Activated naive CD4-positive, alpha-beta T cell treated with anti-CD3 and anti-CD28 coated beads, Interleukin-2, amount 50 U/mL, for 72 hours (primary cell): ENCODE measurements around the gene ST6GALNAC6. TPM values are rescaled to one million over a fixed set of nuclear protein-coding genes. Genes with fewer than 3 reads are reported as not detected.
"Not testable (repeated sequence)": the region's sequence is repeated elsewhere in the genome, so short reads cannot be mapped to it uniquely, and the experiment has no call there.

Source experiments
- ATAC-seq, 2 donors: fragments of 150-1000 bp; cut with Tn5 transposase; 2 replicates each; pipeline ENCODE4 v1.10.0; 2021; ENCODE audit warnings: mild to moderate bottlenecking in 2 of 2, moderate library complexity in 2 of 2
- DNase-seq, 2 donors: peaks; one replicate each; pipeline ENCODE4 v3.0.0; 2021 to 2022; ENCODE audit warnings: low spot score in 2 of 2
- H3K27ac Mint-ChIP-seq, 2 donors: one replicate each; pipeline ENCODE4 v1.8.0; 2022; ENCODE audit warnings: mild to moderate bottlenecking in 2 of 2, mixed read lengths in 2 of 2
- H3K36me3 Mint-ChIP-seq, 2 donors: one replicate each; pipeline ENCODE4 v1.8.0; 2022; ENCODE audit warnings: mixed read lengths in 2 of 2
- H3K9me3 Mint-ChIP-seq, 2 donors: one replicate each; pipeline ENCODE4 v1.8.0; 2022; ENCODE audit warnings: mixed read lengths in 2 of 2
- total RNA-seq, 2 donors: library from RNA; stranded (reverse); gene quantifications; one replicate each; pipeline ENCODE4 v1.2.3, GENCODE V29; 2022

ST6GALNAC6 gene
- total RNA-seq, 2 donors from 2014 or later = 55.2 to 56.1 TPM

DNA sequence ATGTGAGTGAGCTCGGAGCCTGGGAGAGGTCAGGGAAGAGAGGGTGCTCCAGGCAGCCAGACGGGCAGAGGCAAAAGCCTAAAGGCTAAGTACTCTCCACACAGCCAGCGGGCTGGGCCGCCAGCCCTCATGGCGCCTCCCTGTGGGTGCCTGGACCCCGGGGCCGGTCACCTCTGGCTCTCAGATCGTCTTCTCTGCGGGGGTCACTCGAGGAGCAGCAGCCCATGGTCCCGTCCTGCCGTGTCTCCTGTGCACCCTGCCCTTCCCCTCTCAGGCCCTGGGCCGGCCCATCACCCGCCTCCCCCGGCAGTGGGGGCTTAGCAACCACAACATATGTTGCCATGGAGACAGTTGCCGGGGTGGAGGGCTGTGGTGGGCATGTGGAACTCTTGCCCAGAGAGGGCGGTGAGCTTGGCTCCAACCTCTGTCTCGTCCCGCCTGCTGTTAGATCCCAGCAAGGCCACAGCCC is 26.1 kb downstream of the ST6GALNAC6 start:
- H3K27ac Mint-ChIP-seq = no peak overlapping the region
- ATAC-seq = no peak
- no peaks in the 10 kb centered on the region for H3K9me3 Mint-ChIP-seq
- no peak for DNase-seq
- H3K36me3 Mint-ChIP-seq = no peaks in the 10 kb centered on the region

DNA sequence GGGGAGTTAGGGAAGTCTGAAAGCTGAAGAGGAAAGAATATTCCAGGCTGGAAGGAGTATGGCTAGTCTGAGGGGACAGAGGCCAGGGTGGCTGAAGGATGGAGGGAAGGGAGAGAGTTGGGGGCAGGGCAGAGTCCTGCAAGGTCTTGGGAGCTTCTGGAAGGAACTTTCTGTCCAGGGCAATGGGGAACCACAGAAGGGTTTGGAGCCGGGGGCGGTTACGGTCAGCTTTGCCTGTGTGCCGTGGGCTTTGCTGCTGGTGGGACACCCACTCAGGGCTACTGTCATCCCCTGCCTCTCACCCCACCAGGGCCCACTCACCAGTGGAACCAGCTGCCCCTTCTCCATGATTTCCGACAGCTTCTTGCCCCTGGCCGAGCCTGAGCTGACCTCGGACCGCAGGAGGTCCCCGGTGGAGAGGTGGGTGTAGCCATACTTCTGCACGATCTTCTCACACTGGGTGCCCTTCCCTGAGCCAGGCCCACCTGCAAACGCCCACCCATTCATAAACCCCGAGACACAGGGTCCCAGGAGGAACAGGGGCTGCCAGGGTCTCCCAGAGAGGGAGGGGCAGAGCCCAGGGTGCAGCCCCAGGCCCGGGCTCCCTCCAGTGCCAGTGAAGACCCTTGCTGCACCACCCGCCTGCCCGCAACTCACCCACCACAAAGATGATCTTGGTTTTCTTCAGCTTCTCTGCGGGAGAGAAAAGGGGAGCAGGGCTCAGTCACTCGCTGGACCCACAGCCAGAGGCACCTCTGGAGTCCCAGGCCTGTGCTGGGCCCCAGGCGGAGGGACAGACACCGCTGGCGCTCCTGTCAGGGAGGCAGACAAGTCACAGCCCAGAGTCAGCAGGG is 26.8 kb downstream of the ST6GALNAC6 start:
- no peak for ATAC-seq
- Mint-ChIP-seq H3K27ac (no peak overlapping the region), H3K36me3 (no peaks in the 10 kb centered on the region), H3K9me3 (no peaks in the 10 kb centered on the region)
- no peak for DNase-seq

DNA sequence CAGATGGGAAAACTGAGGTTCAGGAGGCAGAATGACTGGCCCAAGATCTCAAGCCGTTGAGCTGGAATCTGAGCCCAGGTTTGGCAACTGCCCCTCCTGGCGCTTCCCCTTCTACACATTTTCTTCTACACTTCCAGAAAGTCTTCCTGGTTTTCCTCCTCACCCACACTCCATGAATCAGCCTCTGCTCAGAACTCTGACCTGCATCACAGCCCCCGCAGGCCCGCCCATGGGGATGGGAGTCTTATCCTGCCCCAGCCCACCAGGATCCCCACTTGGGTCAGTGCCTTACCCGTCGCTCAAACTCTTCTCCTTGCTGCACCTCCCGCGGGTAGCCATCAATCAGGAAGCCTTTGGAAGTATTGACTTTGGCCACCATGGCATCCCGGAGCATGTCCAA is 27.9 kb downstream of the ST6GALNAC6 start:
- DNase-seq = no peak
- ATAC-seq = no peak
- no peaks in the 10 kb centered on the region for H3K9me3 Mint-ChIP-seq
- no peaks in the 10 kb centered on the region for H3K36me3 Mint-ChIP-seq
- H3K27ac Mint-ChIP-seq = no peak overlapping the region

DNA sequence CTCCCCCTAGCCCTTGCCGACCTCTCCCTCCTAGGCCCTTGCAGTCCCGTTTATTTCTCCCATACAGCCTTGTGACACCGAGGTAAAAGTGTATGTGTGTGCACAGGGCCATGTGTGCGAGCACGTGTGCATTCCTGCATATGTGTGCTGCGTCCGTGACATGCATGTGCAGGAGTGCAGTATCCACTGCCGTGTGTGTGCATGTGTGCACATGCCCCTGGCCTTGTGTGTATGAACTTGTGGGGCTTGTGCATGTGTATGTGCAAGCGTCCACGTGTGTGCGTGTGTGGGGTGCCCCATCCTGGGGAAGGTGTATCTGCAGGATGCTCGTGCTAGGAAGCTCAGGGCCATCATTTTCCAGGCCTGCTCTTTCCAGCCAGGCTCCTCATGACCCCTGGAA is 28.5 kb downstream of the ST6GALNAC6 start:
- no peak for DNase-seq
- H3K27ac Mint-ChIP-seq = no peak overlapping the region
- H3K9me3 Mint-ChIP-seq = no peaks in the 10 kb centered on the region
- no peak for ATAC-seq
- H3K36me3 Mint-ChIP-seq = no peaks in the 10 kb centered on the region

DNA sequence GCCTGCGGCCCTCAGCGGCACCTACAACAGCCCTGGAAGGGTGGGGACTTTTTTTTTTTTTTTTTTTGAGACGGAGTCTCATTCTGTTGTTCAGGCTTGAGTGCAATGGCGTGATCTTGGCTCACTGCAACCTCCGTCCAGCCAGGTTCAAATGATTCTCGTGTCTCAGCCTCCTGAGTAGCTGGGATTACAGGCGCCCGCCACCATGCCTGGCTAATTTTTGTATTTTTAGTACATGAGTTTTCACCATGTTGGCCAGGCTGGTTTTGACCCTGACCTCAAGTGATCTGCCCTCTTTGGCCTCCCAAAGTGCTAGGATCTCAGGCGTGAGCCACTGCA is 29.3 kb downstream of the ST6GALNAC6 start:
- H3K36me3 Mint-ChIP-seq, DNase-seq, H3K9me3 Mint-ChIP-seq, H3K27ac Mint-ChIP-seq: not testable (repeated sequence)
- peak in 1 of 2 donors; percentile 2 for ATAC-seq

DNA sequence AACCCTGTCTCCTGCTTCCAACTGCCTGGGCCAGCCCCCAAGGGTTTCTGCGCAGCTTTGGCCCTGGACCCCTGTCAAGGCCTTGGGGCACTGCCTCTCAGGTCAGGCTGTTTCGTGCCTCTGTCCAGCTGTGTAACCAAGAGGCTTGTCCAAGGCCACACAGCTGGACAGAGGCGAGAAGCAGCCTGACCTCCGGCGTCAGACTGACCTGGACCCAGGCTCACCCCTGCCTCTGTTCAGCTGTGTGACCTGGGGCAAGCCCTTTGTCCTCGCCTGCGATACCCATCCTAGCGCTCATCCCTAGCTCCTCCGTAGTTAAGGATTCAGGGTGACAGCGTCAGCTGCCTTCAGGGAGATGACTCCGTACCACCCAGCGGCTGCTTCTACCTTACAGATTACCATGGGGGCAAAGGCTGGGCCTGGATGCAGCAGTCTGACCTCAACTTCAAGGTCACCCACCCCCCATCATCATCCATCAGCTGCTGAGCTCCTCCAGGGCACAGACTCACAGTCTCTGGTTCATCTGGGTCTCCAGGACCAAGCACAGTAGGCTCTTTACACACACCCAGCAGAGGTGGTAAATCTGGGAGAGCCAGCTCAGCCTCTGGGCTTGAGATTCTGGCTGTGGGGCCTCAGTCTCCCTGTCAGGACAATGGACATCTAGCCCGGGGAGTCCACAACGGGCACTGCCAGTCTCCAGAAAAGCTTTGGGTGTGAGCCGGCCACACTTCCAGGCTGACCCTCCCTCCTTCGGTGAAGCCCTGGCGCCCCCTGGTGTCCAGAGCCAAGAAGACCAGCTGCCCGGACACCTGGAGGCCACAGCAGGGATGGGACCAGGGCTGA is 29.9 kb downstream of the ST6GALNAC6 start:
- no peak overlapping the region for H3K27ac Mint-ChIP-seq
- H3K9me3 Mint-ChIP-seq = no peaks in the 10 kb centered on the region
- peak; percentile 85 to 93 for DNase-seq
- ATAC-seq = peak; percentile 81 to 90
- no peaks in the 10 kb centered on the region for H3K36me3 Mint-ChIP-seq

DNA sequence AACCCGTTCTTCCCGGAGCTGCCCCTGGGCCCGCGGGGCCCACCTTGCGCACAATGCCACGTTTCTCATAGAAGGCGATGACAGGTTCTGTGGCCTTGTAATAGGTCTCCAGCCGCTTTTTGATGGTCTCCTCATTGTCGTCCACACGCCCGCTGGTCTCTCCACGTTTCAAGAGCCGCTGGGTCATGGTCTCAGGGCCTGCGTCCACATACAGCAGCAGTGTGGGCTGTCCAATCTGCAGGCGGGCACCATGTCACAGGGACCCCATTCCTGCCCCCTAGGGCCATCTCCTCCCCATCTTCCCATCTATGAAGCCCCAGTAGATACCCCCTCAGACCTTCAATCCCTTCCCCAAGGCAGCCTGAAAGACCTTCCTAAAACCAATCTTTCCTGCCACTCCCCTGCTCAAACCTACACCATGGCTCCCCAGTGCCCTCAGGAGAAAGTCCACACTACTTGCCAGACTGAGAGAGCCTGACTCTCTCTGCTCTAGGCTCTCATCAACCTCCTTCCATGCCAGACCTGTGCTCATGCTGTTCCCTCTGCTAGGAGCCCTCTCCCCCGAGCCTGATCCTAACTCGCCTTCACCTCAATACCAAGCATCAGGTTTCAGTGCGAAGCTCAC is 31.0 kb downstream of the ST6GALNAC6 start:
- no peak for ATAC-seq
- no peak overlapping the region for H3K27ac Mint-ChIP-seq

DNA sequence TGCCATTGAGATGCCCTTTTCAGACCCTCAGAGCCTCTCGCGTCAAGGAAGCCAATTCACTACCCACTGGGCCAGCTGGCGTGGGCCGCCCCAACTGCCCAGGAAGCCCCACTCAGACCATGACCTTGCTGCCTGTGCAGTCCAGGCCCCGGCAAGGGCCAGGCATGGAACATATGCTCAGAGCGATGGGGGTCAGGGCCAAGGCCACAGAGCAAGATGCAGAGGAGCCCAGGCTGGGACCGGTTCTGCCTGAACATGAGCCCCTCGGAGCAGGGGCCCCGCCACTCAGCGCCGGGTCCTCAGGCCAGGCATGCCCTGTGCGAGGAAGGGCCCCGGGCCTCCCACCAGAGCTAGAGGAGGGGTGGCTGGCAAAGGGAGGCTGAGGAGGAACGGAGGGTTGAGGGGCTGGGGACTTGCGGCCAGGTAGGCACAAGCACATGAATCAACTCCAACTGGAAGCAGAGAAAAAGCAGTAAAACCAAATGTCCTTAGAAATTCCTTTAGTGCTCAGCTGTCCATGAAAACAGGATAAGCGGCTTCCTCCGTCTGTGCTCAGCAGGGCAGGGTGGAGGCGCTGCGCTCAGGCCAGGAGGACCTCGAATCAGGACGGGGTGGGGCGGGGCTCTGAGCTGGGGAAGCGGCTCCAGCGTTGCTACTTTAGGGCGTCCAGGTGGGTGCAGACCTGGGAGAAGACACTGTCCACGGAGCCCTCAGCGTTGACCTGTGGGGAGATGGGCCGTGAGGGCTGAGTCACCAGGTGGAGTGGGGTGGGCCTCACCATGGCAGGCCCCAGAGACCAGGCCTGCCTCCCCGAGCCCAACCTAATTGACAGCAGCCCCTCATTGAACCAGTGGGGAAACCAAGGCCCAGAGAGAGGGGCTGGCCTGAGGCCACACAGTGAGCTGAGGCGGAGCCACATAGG is 31.8 kb downstream of the ST6GALNAC6 start:
- Mint-ChIP-seq H3K9me3 (no peaks in the 10 kb centered on the region), H3K36me3 (no peaks in the 10 kb centered on the region), H3K27ac (no peak overlapping the region)
- DNase-seq = no peak
- no peak for ATAC-seq

More for the DNA sequence above, 31.0 kb downstream of the ST6GALNAC6 start:
- Mint-ChIP-seq H3K9me3 (no peaks in the 10 kb centered on the region), H3K36me3 (no peaks in the 10 kb centered on the region)
- no peak for DNase-seq

DNA sequence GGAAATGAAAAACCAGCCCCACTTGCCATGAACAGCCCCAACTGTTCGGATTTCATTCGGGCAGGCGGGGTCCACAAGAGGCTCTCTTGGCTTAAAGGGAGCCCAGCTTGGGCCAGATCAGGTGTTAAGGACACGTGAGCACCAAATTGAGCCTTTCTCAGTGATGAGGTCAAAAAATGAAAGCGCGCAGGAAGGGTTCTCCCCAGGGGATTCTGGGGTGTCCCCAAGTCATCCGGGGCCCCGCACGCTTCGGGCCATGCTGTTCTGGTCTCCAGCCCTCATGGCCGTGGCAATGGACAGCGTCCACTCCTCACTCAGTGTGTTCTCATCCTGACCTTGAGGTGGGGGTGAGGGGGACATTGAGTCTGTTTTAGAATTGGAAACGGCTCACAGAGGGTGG is 32.9 kb downstream of the ST6GALNAC6 start:
- ATAC-seq (no peak), DNase-seq (no peak)
- H3K9me3 Mint-ChIP-seq = no peaks in the 10 kb centered on the region
- H3K36me3 Mint-ChIP-seq = no peaks in the 10 kb centered on the region
- no peak overlapping the region for H3K27ac Mint-ChIP-seq

DNA sequence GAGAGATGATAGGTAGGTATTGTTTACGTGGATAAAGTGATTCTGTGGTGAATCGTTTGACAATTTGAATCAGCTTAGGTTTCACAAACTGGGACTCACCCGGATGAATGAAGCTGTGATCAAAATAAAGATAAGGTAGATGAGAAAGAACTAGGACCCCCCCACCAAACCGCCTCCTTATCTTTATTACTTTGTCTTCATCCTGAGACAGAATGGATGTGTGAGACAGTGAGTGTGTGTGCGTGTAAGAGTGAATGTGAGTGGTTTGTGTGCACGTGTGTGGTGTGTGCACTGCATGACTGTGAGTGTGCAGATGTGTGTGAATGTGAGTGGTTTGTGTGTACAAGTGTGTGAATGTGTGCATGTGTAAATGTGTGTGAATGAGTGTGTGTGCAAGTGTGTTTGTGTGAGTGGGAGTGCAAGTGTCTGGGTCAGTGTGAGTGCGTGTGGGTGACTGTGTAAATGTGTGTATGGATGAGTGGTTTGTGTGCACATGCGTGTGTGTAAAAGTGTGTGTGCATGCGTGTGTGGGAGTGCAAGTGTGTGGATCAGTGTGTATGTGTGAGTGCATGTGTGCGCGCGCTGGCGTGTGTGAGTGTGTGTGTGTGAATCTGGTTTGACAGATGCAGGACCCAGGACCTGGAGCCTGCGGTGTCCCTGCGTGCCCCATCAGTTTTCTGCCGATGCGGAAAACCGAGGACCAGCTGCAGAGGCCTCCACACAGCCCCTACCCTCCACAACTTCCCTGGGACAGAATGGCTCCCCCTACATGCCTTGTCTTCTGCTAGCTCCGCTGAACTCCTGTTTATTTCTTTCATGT is 33.5 kb downstream of the ST6GALNAC6 start:
- DNase-seq (no peak), ATAC-seq (peak; percentile 62 to 75)
- H3K36me3 Mint-ChIP-seq = no peaks in the 10 kb centered on the region
- H3K27ac Mint-ChIP-seq = peak overlapping the region; percentile 7 to 52
- no peaks in the 10 kb centered on the region for H3K9me3 Mint-ChIP-seq

DNA sequence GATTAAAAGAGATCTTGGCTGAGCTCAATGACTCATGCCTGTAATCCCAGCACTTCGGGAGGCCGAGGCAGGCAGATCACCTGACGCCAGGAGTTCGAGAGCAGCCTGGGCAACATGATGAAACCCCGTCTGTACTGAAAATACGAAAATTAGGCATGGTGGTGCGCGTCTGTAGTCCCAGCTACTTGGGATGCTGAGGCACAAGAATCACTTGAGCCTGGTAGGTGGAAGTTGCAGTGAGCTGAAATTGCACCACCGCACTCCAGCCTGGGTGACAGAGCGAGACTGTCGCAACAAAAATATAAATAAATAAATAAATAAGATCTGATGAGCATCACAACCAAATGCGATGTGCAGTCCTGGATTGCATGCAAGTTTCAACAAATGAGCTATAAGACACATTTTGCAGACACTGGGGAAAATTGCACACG is 36.2 kb downstream of the ST6GALNAC6 start:
- H3K9me3 Mint-ChIP-seq = no peaks in the 10 kb centered on the region
- DNase-seq (no peak), ATAC-seq (no peak)
- H3K36me3 Mint-ChIP-seq = no peaks in the 10 kb centered on the region
- H3K27ac Mint-ChIP-seq = peak overlapping the region in 1 of 2 donors; percentile 76

DNA sequence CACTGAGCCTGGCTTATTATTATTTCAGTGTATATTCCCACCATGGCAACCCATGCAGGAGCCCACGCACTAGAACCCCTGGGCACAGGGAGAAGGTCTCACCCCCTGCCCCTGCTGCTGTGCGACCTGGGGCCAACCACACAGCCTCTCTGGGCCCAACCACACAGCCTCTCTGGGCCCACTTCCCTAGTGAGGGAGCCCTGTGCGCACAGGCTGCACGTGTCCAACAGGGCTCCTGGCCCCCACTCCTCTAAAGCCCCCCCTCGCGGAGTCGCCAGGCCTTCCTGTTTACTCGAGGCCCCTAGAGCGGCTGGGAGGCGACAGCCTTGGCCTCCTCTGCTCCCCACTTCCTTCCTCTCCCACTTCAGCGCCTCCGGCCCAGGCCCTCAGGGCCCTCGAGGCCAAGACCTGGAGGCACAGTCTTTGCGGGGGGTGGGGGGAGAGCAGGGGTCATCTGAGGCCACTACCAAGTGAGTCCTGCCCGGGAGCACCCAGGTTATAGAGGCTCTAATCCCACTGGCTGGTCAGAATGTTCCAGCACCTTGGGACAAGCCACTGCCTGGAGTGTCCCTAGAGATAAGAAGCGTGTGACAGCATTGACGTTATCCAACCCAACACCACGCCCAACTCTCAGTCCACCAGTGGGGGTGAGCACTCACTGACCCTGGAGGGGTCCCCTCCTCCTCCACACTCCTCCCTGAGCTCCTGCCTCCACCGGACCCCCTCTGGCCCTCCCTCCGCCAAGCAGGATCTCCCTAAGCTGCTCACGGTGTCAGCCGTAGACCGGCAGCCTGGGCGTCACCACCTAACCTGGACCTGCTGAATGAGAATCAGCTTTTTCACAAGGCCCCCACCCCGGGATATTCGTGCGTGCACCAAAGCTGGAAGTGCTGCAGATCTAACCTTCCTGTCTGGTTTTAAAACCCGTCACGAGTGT is 37.1 kb downstream of the ST6GALNAC6 start:
- Mint-ChIP-seq H3K9me3 (no peaks in the 10 kb centered on the region), H3K27ac (peak overlapping the region; percentile 76 to 88), H3K36me3 (no peaks in the 10 kb centered on the region)
- DNase-seq = no peak
- peak in 1 of 2 donors; percentile 39 for ATAC-seq

DNA sequence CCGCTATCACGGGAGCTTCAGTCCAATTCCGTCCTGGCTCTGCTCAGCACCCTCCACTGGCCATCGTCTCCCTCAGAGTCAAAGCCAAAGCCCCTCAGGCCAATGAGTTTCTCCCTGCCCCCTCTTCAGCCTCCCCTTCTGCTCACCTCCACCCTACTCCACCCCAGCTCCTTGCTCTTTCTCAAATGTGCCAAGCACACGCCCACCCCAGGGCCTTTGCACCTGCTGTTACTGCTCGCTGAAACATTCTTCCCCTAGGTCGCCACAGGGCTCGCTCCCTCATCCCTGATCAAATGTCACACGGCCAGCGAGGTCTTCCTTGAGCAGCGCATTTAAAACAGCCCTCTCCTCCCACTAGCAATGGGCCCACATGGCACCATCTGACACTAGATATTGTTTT is 38.6 kb downstream of the ST6GALNAC6 start:
- Mint-ChIP-seq H3K27ac (peak overlapping the region in 1 of 2 donors; percentile 40), H3K36me3 (no peaks in the 10 kb centered on the region), H3K9me3 (no peaks in the 10 kb centered on the region)
- DNase-seq (no peak), ATAC-seq (no peak)

DNA sequence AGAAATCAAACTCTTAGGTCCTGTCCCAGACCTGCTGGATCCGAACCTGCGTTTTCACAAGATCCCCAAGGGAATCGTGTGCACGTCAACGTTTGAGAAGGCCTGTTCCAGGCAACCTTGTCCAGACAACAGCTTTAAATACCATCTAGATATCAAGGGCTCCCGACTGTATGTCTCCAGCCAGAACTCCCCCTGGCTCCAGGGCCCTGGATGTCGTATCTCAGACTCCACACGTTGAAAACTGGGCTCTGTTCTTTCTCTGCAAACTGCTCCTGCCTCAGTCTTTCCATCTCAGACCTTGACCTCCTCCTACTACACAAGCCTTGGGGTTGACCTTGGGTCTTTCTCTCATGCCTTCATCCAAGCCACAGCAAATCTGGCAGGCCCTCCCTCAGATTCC is 39.1 kb downstream of the ST6GALNAC6 start:
- no peak overlapping the region for H3K27ac Mint-ChIP-seq

More for the DNA sequence above, 39.1 kb downstream of the ST6GALNAC6 start:
- H3K36me3 Mint-ChIP-seq = no peaks in the 10 kb centered on the region
- no peak for DNase-seq
- H3K9me3 Mint-ChIP-seq = no peaks in the 10 kb centered on the region
- no peak for ATAC-seq
